ENCODE measurements around the gene SHMT2. TPM values are rescaled to one million over a fixed set of nuclear protein-coding genes. Genes with fewer than 3 reads are reported as not detected.
A peak's percentile ranks its signal among the peaks of the same experiment; 100 is the strongest.

SHMT2 gene
- total RNA-seq (100 to 1,000 TPM in 1 of 6 donors, 10 to 100 TPM in 5; 44.8 to 183 (median 63.9) TPM), polyA plus RNA-seq (10 to 100 TPM; 20.0 to 29.8 TPM)

DNA sequence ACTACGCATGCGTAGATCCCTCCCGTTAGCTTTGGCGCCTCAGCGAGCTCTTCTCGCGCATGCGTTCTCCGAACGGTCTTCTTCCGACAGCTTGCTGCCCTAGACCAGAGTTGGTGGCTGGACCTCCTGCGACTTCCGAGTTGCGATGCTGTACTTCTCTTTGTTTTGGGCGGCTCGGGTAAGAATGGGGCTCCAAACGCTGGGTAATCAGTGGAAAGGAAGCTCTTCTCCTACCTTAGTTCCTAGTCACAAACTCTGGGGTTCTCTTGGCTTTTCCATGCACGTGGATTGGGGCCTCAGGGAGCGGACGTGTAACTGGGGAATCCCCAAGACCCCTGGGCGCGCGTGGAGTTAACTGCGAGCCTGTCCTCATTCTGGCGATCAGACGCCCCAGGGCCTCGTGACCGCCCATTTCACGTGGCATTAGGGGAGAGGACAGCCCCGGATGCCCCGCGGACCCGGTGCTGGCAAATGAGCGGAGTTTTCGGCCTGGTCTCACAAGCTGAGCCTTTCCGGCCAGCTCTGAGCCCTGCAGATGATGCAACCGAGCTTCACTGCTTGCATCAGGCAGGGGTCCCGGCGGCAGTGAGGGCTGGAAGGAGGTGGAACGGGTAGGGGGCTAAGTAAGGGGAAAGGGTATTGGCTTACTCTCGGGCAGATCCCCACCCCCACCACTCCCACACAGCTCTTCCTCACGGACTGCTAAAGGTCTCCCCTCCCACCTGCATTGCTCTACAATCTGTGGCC lies at the start of gene SHMT2:
Gene SHMT2 (plus strand): TSS at position 78 of the 747 bp plus-strand sequence. CDS start 68 bp downstream, at position 146.
- peak within 1 kb of the TSS in 3 of 4 donors; percentile 50 to 68 (median 51) for H3K27ac ChIP-seq
- intact Hi-C loops (cut with DNase I): no loop called here
- H3K36me3 ChIP-seq: peaks cover 3 to 25% (median 7%) of the 10 kb centered on the region in 3 donors
- H3K9me3 ChIP-seq: no peaks in the 10 kb centered on the region
- 1% methylated on average over 42 of the region's 42 CpGs for WGBS, 2 donors
- ATAC-seq (peak; percentile 88 to 94 (median 90)), DNase-seq (peak; percentile 94 to 99 (median 96)), FAIRE-seq (no peak)
- no peaks in the 10 kb centered on the region for H3K27me3 ChIP-seq
- peaks cover 0 to 13% (median 8%) of the 10 kb centered on the region in 3 donors for H3K4me1 ChIP-seq
- TF ChIP-seq, protein P1, sequence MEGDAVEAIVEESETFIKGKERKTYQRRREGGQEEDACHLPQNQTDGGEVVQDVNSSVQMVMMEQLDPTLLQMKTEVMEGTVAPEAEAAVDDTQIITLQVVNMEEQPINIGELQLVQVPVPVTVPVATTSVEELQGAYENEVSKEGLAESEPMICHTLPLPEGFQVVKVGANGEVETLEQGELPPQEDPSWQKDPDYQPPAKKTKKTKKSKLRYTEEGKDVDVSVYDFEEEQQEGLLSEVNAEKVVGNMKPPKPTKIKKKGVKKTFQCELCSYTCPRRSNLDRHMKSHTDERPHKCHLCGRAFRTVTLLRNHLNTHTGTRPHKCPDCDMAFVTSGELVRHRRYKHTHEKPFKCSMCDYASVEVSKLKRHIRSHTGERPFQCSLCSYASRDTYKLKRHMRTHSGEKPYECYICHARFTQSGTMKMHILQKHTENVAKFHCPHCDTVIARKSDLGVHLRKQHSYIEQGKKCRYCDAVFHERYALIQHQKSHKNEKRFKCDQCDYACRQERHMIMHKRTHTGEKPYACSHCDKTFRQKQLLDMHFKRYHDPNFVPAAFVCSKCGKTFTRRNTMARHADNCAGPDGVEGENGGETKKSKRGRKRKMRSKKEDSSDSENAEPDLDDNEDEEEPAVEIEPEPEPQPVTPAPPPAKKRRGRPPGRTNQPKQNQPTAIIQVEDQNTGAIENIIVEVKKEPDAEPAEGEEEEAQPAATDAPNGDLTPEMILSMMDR (IDR thresholded peaks at IDR 0.05): no peak
- peak within 1 kb of the TSS; percentile 31 to 90 (median 62) for H3K4me3 ChIP-seq

- peak in 1 of 6 donors; percentile 65 for DNase-seq
- WGBS, 2 donors: 91 to 94% methylated on average over 18 to 20 of the region's 20 CpGs
- Histone ChIP-seq H3K4me1 (no peaks in the 10 kb centered on the region), H3K4me3 (no peak overlapping the region), H3K9me3 (no peaks in the 10 kb centered on the region), H3K27ac (no peak overlapping the region), H3K36me3 (no peaks in the 10 kb centered on the region), H3K27me3 (no peaks in the 10 kb centered on the region)
- intact Hi-C loops (cut with DNase I): loop anchor here in 2 of 3 donors (2.0 to 5.0 kb wide), 2 partner anchors 56 to 58 kb away; no protein-coding TSS in a partner anchor
- TF ChIP-seq, protein P1 (IDR thresholded peaks at IDR 0.05): no peak
- FAIRE-seq: no peak
- ATAC-seq: no peak
Measured at GRCh38 chr12:57180321-57180989, 49.1 kb upstream of the SHMT2 start.

GRCh38 chr12:57181072-57181471 lies 48.4 kb upstream of the SHMT2 start:
- intact Hi-C loops (cut with DNase I): loop anchor here in 2 of 3 donors (2.0 to 5.0 kb wide), 2 partner anchors 56 to 59 kb away; no protein-coding TSS in a partner anchor
- Histone ChIP-seq H3K27me3 (no peaks in the 10 kb centered on the region), H3K4me3 (no peak overlapping the region), H3K9me3 (no peaks in the 10 kb centered on the region), H3K27ac (no peak overlapping the region), H3K36me3 (no peaks in the 10 kb centered on the region), H3K4me1 (no peaks in the 10 kb centered on the region)
- DNase-seq: peak in 1 of 6 donors; percentile 45
- TF ChIP-seq, protein P1 (IDR thresholded peaks at IDR 0.05): no peak
- 65 to 77% methylated on average over 9 of the region's 9 CpGs for WGBS, 2 donors
- FAIRE-seq: no peak
- ATAC-seq: no peak

GRCh38 chr12:57181561-57182155 lies 47.9 kb upstream of the SHMT2 start:
- Histone ChIP-seq H3K4me1 (no peaks in the 10 kb centered on the region), H3K36me3 (no peaks in the 10 kb centered on the region), H3K27me3 (no peaks in the 10 kb centered on the region), H3K4me3 (no peak overlapping the region), H3K9me3 (no peaks in the 10 kb centered on the region), H3K27ac (no peak overlapping the region)
- TF ChIP-seq, protein P1 (IDR thresholded peaks at IDR 0.05): no peak
- ATAC-seq (no peak), FAIRE-seq (no peak), DNase-seq (no peak)
- intact Hi-C loops (cut with DNase I): loop anchor here in 2 of 3 donors (2.0 to 5.0 kb wide), 2 partner anchors 57 to 59 kb away; no protein-coding TSS in a partner anchor
- WGBS, 2 donors: 74 to 76% methylated on average over 5 of the region's 5 CpGs
